GM18498 (cell line): ENCODE measurements around the gene NLRC5.

Experiments
- ATAC-seq: cut with Tn5 transposase; IDR thresholded peaks from one replicate; pipeline ENCODE4 v1.9.1; 2021; ENCODE audit warnings: mild to moderate bottlenecking, moderate library complexity; ENCODE audit not compliant: unreplicated experiment

NLRC5 gene

DNA sequence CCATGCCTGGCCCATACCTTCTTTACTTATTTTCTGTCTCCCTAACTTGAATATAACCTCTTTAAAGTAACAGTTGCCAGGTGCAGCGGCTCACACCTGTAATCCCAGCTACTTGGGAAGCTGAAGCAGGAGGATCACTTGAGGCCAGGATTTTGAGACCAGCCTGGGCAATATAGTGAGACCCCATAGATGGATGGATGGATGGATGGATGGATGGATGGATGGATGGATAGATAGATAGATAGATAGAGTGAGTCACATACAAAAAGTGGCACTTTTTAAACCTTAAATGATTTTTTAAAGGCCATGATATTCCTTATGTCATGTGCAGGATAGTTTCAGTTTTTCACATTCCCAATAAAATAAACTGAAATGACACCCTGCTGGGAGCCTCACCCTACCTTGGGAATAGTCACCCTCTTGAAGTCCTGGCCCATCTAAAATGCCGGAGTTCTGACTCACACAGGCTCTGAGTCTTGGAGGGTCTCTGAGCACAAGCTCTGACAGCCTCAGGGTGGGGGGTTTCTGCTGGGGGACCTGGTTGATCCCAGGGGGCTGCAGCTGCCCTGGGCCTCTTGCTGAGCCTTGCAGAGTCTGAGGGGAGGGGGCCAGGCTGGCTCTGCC lies 129.2 kb downstream of the NLRC5 start:
- no peak for ATAC-seq

- ATAC-seq = no peak
Measured at GRCh38 chr16:57123216-57123973, 134.0 kb downstream of the NLRC5 start.

DNA sequence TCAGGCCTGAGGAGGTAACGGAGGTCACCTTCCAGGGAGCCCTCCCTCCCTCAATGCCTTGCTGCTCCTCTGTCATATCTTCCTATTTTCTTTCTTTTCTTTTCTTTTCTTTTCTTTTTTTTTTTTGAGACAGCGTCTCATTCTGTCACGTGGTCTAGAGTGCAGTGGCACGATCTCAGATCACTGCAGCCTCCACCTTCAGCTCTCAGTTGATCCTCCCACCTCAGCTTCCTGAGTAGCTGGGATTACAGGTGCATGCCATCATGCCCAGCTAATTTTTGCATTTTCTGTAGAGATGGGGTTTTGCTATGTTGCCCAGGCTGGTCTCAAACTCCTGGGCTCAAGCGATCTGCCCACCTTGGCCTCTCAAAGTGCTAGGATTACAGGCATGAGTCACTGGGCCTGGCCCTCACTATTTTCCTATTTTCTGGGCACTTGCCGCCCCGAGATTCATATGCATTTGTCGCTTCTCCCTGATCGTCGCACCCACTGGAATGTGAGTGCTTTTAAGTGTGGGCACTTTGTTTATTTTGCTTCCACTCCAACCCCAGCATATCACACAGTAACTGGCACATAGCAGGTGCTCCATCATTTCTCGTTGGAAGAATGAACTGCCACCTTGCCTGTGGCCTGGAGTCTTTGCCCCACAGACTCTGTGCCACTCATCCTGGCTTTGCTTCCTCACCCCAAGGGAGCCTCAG lies 134.8 kb downstream of the NLRC5 start:
- no peak for ATAC-seq

DNA sequence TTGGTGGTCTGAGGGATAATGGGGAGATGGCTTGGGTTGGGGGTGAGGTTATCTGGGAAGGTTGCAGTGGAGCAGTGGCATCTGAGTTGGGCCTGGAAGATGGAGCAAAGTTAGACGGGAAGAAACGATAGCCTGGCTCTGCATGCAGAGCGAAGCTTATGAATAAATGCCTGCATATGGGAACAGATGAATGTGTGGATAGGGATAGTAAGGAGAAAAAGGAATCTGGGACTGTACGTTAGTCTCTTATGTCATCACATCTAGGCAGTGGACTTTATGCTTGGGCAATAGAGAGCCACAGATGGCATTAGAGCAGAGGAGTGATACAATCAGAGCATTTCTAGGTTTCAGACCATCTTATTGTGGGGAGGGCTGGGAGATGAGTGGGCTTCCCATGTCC lies 136.0 kb downstream of the NLRC5 start:
- no peak for ATAC-seq

GRCh38 chr16:57125969-57126368 lies 136.6 kb downstream of the NLRC5 start:
- ATAC-seq = no peak

GRCh38 chr16:57126411-57126810 lies 137.1 kb downstream of the NLRC5 start:
- ATAC-seq = no peak

- ATAC-seq = peak; percentile 38
Measured at GRCh38 chr16:57127037-57127763, 137.8 kb downstream of the NLRC5 start.

GRCh38 chr16:57127836-57128235 lies 138.5 kb downstream of the NLRC5 start:
- no peak for ATAC-seq

DNA sequence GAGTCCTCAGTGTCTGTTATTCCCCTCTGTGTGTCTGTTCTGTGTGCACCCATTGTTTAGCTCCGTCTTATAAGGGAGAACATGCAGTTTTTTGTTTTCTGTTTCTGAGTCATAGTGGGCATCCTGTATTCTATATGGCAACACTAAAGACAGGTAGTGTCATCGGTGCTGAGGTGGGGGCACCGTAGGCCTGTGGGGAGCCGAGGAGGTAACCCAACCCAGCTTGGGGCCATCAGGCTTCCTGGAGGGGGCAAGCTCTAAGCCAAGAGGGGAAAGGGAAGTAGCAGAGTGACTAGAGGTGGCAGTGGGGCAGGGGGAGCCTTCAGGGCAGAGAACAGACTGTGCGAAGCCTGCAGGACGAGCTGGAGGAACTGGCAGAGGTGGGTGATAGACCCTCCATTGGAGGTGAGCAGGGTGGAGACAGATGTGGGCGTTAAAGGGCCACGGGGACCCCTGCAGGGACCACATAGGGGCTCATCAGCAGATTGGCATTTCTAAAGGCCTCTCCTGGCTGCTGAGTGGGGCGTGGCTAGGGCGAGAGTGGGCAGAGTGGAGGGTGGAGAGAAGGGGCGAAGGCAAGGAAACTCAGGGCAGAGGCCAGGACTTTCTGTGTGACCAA lies 139.5 kb downstream of the NLRC5 start:
- no peak for ATAC-seq

GRCh38 chr16:57130950-57131321 lies 141.6 kb downstream of the NLRC5 start:
- ATAC-seq = no peak

DNA sequence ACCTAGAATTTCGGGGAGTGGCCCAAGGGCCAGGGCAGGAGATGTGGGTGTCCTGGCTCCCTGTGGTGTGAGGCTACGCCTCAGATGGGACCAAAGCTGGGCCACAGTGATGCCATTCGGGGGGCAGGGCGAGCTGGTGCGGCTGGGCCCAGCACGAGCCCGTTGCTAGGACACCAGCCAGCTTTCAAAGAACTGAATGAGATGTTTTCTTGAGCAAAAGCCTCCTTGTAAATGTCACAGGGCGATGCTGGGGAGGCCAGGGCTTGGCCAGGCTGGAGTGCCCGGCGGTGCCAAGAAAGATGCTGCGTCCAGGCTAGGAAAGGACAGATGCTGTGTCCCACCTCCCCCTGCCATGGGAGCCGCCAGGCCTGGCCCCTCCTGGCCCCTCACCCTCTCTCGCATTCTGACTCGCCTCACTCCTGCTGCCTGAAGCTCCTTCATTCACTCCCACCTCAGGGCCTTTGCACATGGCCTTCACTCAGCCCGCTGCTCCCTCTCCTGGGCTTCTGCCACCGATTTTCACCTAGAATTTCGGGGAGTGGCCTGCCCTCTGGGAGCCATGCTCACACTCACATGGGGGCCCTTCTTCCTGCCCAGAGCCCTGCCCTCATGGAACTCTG lies 142.1 kb downstream of the NLRC5 start:
- ATAC-seq = no peak

DNA sequence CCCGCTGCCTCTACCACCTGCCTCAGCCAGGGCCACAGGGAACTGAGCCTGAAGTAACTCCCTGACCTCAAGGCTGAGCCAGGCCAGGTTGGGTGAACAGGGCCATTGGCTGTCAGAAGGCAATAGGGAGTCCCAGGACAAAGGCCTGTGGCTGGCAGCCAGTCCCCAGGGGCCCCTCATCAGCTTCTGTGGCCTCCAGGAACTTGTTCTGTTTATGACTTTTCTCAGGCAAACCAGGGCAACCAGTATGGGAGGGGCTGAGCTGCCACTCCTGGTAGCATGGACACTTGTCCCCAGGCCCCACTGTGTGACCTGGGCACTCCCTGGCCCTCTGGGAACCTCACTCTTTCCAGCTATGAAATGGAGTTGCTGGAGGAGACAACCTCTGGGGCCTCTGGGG lies 143.1 kb downstream of the NLRC5 start:
- no peak for ATAC-seq

DNA sequence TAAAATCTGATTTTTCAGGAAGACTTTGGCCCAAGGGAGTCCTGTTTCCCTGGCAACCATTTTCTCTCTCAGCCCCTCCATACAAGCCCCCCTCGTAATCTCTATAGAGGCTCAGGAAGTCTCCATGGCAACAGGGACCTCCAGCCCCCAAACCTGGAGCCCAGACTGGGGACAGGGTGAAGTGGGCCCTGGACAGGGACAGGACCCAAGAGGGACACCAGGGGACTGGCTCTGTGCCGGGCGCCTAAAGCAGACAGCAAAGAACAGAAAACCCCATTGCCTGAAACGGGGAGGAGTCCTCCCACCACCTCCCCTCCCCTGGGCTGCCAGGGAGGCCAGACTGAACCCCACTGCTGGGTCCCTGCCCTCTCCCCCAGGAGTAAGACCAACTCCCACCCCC lies 143.7 kb downstream of the NLRC5 start:
- ATAC-seq = no peak
